Measurements from ENCODE around the gene KLF3. TPM values are rescaled to one million over a fixed set of nuclear protein-coding genes. Genes with fewer than 3 reads are reported as not detected.

KLF3 gene
- total and polyA plus RNA-seq, 2 experiments from 2014 or later, result 15.0 to 16.5 TPM

GRCh38 chr4:38733663-38734062, 69.7 kb downstream of the KLF3 start:
- TF ChIP-seq REST (IDR thresholded peaks at IDR 0.05; ENCODE audit: unreplicated experiment) (no peak), JUNB (IDR thresholded peaks at IDR 0.05; ENCODE audit: unreplicated experiment) (no peak), ZNF462 (CRISPR knock-in tag; IDR thresholded peaks at IDR 0.05) (no peak), ZNF331 (CRISPR knock-in tag; IDR thresholded peaks at IDR 0.05; ENCODE audit: low read depth) (no peak), STAT1 (IDR thresholded peaks at IDR 0.05; ENCODE audit: unreplicated experiment) (no peak), ZNF114 (CRISPR knock-in tag; IDR thresholded peaks at IDR 0.05) (no peak), CREB1 (CRISPR knock-in tag; IDR thresholded peaks at IDR 0.05; ENCODE audit: low read depth) (no peak), CTCF (conservative IDR thresholded peaks at IDR 0.05; ENCODE audit: low read depth in 2 of 2) (no peak), EZH2 (IDR thresholded peaks at IDR 0.05; ENCODE audit: low read depth, unreplicated experiment) (no peak), EZH2phosphoT487 (IDR thresholded peaks at IDR 0.05; ENCODE audit: unreplicated experiment) (no peak), NANOG (IDR thresholded peaks at IDR 0.05; ENCODE audit: borderline replicate concordance) (no peak), POLR2AphosphoS5 (IDR thresholded peaks at IDR 0.05; ENCODE audit: low read depth) (no peak)
- H3K27me3 Mint-ChIP-seq (ENCODE audit: insufficient read depth, low read depth, poor library complexity), result peaks cover 7% of the 10 kb centered on the region
- no peak overlapping the region for H3K4me3 Mint-ChIP-seq

More at GRCh38 chr4:38733663-38734062, 69.7 kb downstream of the KLF3 start:
- H3K27ac ChIP-seq (ENCODE audit: low read depth), result no peak overlapping the region
- DNase-seq (ENCODE audit: low spot score) (no peak), ATAC-seq (no peak)
- H4K20me1 ChIP-seq (replicated peaks; ENCODE audit: insufficient read depth), result no peaks in the 10 kb centered on the region
- H3K4me3 ChIP-seq, result no peak overlapping the region
- H3K36me3 ChIP-seq (ENCODE audit: insufficient read depth), result no peaks in the 10 kb centered on the region
- peaks cover 12% of the 10 kb centered on the region for H3K36me3 Mint-ChIP-seq (ENCODE audit: low read depth)
- no peaks in the 10 kb centered on the region for H3K9me2 ChIP-seq (ENCODE audit: insufficient read depth)
- no peaks in the 10 kb centered on the region for H3K27me3 ChIP-seq (ENCODE audit: insufficient read depth)
- no peak overlapping the region for H2AFZ ChIP-seq
- H3K4me2 ChIP-seq, result no peak overlapping the region
- peaks cover 5% of the 10 kb centered on the region for H3K4me1 Mint-ChIP-seq
- no peaks in the 10 kb centered on the region for H3K79me2 ChIP-seq (replicated peaks; ENCODE audit: insufficient read depth)
- H3K4me1 ChIP-seq (ENCODE audit: insufficient read depth), result no peaks in the 10 kb centered on the region
- no peak overlapping the region for H3K27ac Mint-ChIP-seq
- peaks cover 19% of the 10 kb centered on the region for H3K9me3 Mint-ChIP-seq
- H3F3A ChIP-seq (replicated peaks; ENCODE audit: low read depth), result no peaks in the 10 kb centered on the region
